ENCODE data around the gene AREG.

GRCh38 chr4:74463123-74463522 is 18.2 kb downstream of the AREG start:
- TF ChIP-seq EP300 (IDR thresholded peaks at IDR 0.05) (no peak), CTCF (IDR thresholded peaks at IDR 0.05) (no peak), POLR2A (IDR thresholded peaks at IDR 0.05) (no peak), POLR2AphosphoS5 (IDR thresholded peaks at IDR 0.05) (no peak)
